ENCODE data around the gene ANK2.

Gene ANK2

DNA sequence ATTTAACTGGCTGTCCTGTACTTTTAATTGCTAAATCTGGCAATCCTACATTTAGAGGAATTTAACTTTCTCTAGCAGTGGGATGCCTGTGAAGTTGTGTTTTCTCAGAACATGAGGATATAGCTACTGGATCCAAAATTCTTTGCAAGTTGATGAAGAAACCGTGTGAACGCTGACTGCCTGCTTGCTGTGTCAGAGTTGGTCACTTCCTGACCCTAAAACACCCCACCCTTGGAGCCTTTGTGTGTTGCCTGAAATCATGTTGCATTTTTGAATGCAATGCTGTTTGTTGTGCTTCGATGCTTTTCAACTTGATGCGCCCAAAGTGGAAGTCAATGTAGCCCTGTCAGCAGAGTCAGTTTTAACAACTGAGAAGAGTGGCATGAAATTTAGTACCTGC is 211.2 kb downstream of the ANK2 start:
- H3K4me3 ChIP-seq (ENCODE audit: low read depth in 1 of 5, low read length in 5 of 5) = no peak overlapping the region
- H3K4me1 ChIP-seq (ENCODE audit: control insufficient read depth in 5 of 5, insufficient read depth in 5 of 5, low read length in 5 of 5) = no peaks in the 10 kb centered on the region
- no peak overlapping the region for H3K27ac ChIP-seq (ENCODE audit: low read depth, low read length)
- no peaks in the 10 kb centered on the region for H3K27me3 ChIP-seq (ENCODE audit: control insufficient read depth in 5 of 5, insufficient read depth in 4 of 5, low read length in 5 of 5)
- no peak overlapping the region for H3K9ac ChIP-seq (ENCODE audit: low read length in 5 of 5)
- H3K36me3 ChIP-seq (ENCODE audit: control insufficient read depth in 5 of 5, insufficient read depth in 5 of 5, low read length in 5 of 5) = peaks cover 0 to 9% (median under 1%) of the 10 kb centered on the region in 5 donors
- H3K9me3 ChIP-seq (ENCODE audit: control insufficient read depth in 5 of 5, low read length in 5 of 5) = no peaks in the 10 kb centered on the region

GRCh38 chr4:113263274-113263673 is 213.8 kb downstream of the ANK2 start:
- Histone ChIP-seq H3K27me3 (ENCODE audit: control insufficient read depth in 5 of 5, insufficient read depth in 4 of 5, low read length in 5 of 5) (no peaks in the 10 kb centered on the region), H3K4me1 (ENCODE audit: control insufficient read depth in 5 of 5, insufficient read depth in 5 of 5, low read length in 5 of 5) (no peaks in the 10 kb centered on the region), H3K36me3 (ENCODE audit: control insufficient read depth in 5 of 5, insufficient read depth in 5 of 5, low read length in 5 of 5) (peaks cover 0 to under 1% (median 0%) of the 10 kb centered on the region in 5 donors), H3K9ac (ENCODE audit: low read length in 5 of 5) (no peak overlapping the region), H3K4me3 (ENCODE audit: low read depth in 1 of 5, low read length in 5 of 5) (no peak overlapping the region), H3K27ac (ENCODE audit: low read depth, low read length) (no peak overlapping the region), H3K9me3 (ENCODE audit: control insufficient read depth in 5 of 5, low read length in 5 of 5) (no peaks in the 10 kb centered on the region)

DNA sequence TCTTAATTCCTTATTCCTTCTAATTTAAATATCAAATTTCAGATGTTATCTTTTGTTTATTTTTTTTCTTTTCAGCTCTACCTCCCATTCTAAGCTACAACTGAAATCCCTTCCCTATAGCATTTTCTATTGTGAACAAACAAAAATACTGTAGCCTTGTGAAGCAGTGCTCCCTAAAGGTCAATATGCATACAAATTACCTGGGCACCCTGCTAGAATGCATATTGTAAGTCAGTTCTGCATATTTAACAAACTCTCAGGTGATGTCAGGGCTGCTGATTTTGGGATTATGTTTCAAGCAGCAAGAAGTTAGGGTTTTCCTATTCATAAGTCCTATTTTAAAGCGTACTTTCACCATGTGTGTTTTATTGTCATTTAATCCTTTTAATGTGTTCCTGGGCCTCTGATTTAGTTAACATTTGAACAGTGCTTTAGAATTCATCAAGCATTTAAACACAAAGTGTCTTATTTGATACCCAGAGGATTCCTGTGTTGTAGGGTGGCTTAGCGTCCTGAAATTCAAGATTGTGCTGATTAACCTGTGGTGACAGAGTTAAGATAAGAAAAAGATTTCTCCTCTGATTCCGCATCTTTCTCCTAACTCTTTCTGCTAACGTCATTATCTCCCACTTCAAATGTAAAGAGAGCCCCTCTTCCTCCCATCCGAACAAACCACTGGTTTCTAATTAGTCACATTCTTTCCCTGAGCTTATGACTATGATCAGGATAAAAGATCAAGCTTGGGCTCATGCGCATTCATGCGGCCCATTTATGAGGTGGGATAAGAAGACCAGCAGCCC is 221.3 kb downstream of the ANK2 start:
- Histone ChIP-seq H3K27ac (ENCODE audit: low read depth, low read length) (no peak overlapping the region), H3K9me3 (ENCODE audit: control insufficient read depth in 5 of 5, low read length in 5 of 5) (no peaks in the 10 kb centered on the region), H3K9ac (ENCODE audit: low read length in 5 of 5) (no peak overlapping the region), H3K36me3 (ENCODE audit: control insufficient read depth in 5 of 5, insufficient read depth in 5 of 5, low read length in 5 of 5) (no peaks in the 10 kb centered on the region), H3K27me3 (ENCODE audit: control insufficient read depth in 5 of 5, insufficient read depth in 4 of 5, low read length in 5 of 5) (no peaks in the 10 kb centered on the region), H3K4me1 (ENCODE audit: control insufficient read depth in 5 of 5, insufficient read depth in 5 of 5, low read length in 5 of 5) (no peaks in the 10 kb centered on the region), H3K4me3 (ENCODE audit: low read depth in 1 of 5, low read length in 5 of 5) (no peak overlapping the region)

GRCh38 chr4:113272523-113272922 is 223.1 kb downstream of the ANK2 start:
- H3K4me1 ChIP-seq (ENCODE audit: control insufficient read depth in 5 of 5, insufficient read depth in 5 of 5, low read length in 5 of 5) = no peaks in the 10 kb centered on the region
- no peaks in the 10 kb centered on the region for H3K36me3 ChIP-seq (ENCODE audit: control insufficient read depth in 5 of 5, insufficient read depth in 5 of 5, low read length in 5 of 5)
- no peaks in the 10 kb centered on the region for H3K27me3 ChIP-seq (ENCODE audit: control insufficient read depth in 5 of 5, insufficient read depth in 4 of 5, low read length in 5 of 5)
- H3K9me3 ChIP-seq (ENCODE audit: control insufficient read depth in 5 of 5, low read length in 5 of 5) = no peaks in the 10 kb centered on the region
- H3K27ac ChIP-seq (ENCODE audit: low read depth, low read length) = no peak overlapping the region
- no peak overlapping the region for H3K4me3 ChIP-seq (ENCODE audit: low read depth in 1 of 5, low read length in 5 of 5)
- H3K9ac ChIP-seq (ENCODE audit: low read length in 5 of 5) = no peak overlapping the region

- Histone ChIP-seq H3K9ac (ENCODE audit: low read length in 5 of 5) (no peak overlapping the region), H3K36me3 (ENCODE audit: control insufficient read depth in 5 of 5, insufficient read depth in 5 of 5, low read length in 5 of 5) (no peaks in the 10 kb centered on the region), H3K27me3 (ENCODE audit: control insufficient read depth in 5 of 5, insufficient read depth in 4 of 5, low read length in 5 of 5) (no peaks in the 10 kb centered on the region), H3K27ac (ENCODE audit: low read depth, low read length) (no peak overlapping the region), H3K4me3 (ENCODE audit: low read depth in 1 of 5, low read length in 5 of 5) (no peak overlapping the region), H3K9me3 (ENCODE audit: control insufficient read depth in 5 of 5, low read length in 5 of 5) (no peaks in the 10 kb centered on the region), H3K4me1 (ENCODE audit: control insufficient read depth in 5 of 5, insufficient read depth in 5 of 5, low read length in 5 of 5) (peaks cover 0 to 3% (median 0%) of the 10 kb centered on the region in 5 donors)
Observed at GRCh38 chr4:113273721-113274220, 224.3 kb downstream of the ANK2 start.

- Histone ChIP-seq H3K4me3 (ENCODE audit: low read depth in 1 of 5, low read length in 5 of 5) (no peak overlapping the region), H3K9ac (ENCODE audit: low read length in 5 of 5) (no peak overlapping the region), H3K4me1 (ENCODE audit: control insufficient read depth in 5 of 5, insufficient read depth in 5 of 5, low read length in 5 of 5) (peaks cover 0 to 3% (median 0%) of the 10 kb centered on the region in 5 donors), H3K27ac (ENCODE audit: low read depth, low read length) (no peak overlapping the region), H3K36me3 (ENCODE audit: control insufficient read depth in 5 of 5, insufficient read depth in 5 of 5, low read length in 5 of 5) (no peaks in the 10 kb centered on the region), H3K27me3 (ENCODE audit: control insufficient read depth in 5 of 5, insufficient read depth in 4 of 5, low read length in 5 of 5) (no peaks in the 10 kb centered on the region), H3K9me3 (ENCODE audit: control insufficient read depth in 5 of 5, low read length in 5 of 5) (no peaks in the 10 kb centered on the region)
Observed at GRCh38 chr4:113276464-113277170, 227.2 kb downstream of the ANK2 start.

- no peak overlapping the region for H3K4me3 ChIP-seq (ENCODE audit: low read depth in 1 of 5, low read length in 5 of 5)
- H3K27ac ChIP-seq (ENCODE audit: low read depth, low read length) = no peak overlapping the region
- no peak overlapping the region for H3K9ac ChIP-seq (ENCODE audit: low read length in 5 of 5)
- no peaks in the 10 kb centered on the region for H3K36me3 ChIP-seq (ENCODE audit: control insufficient read depth in 5 of 5, insufficient read depth in 5 of 5, low read length in 5 of 5)
- peaks cover 0 to 3% (median 0%) of the 10 kb centered on the region in 5 donors for H3K4me1 ChIP-seq (ENCODE audit: control insufficient read depth in 5 of 5, insufficient read depth in 5 of 5, low read length in 5 of 5)
- H3K9me3 ChIP-seq (ENCODE audit: control insufficient read depth in 5 of 5, low read length in 5 of 5) = no peaks in the 10 kb centered on the region
- no peaks in the 10 kb centered on the region for H3K27me3 ChIP-seq (ENCODE audit: control insufficient read depth in 5 of 5, insufficient read depth in 4 of 5, low read length in 5 of 5)
Observed at GRCh38 chr4:113278324-113278934, 229.0 kb downstream of the ANK2 start.

DNA sequence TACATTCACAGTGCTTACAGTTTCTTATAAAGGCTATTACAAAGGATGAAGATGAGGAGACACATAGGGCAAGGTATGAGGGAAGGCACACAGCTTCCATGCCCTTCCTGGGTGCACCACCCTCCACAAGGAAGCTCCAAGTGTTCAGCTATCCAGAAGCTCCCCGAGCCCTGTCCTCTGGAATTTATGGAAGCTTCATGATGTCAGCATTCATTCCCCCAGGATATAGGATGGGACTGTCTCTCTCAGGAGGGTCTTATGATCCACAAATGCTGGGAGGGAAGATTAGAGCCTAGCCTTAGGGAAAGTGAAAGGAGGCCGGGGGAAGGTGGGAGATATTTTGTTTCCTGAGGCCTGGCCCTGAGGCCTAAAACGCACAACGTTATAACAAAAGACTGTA is 236.0 kb downstream of the ANK2 start:
- Histone ChIP-seq H3K9ac (ENCODE audit: low read length in 5 of 5) (no peak overlapping the region), H3K4me3 (ENCODE audit: low read depth in 1 of 5, low read length in 5 of 5) (no peak overlapping the region), H3K27me3 (ENCODE audit: control insufficient read depth in 5 of 5, insufficient read depth in 4 of 5, low read length in 5 of 5) (no peaks in the 10 kb centered on the region), H3K9me3 (ENCODE audit: control insufficient read depth in 5 of 5, low read length in 5 of 5) (no peaks in the 10 kb centered on the region), H3K27ac (ENCODE audit: low read depth, low read length) (no peak overlapping the region), H3K4me1 (ENCODE audit: control insufficient read depth in 5 of 5, insufficient read depth in 5 of 5, low read length in 5 of 5) (no peaks in the 10 kb centered on the region), H3K36me3 (ENCODE audit: control insufficient read depth in 5 of 5, insufficient read depth in 5 of 5, low read length in 5 of 5) (no peaks in the 10 kb centered on the region)

- Histone ChIP-seq H3K9ac (ENCODE audit: low read length in 5 of 5) (no peak overlapping the region), H3K36me3 (ENCODE audit: control insufficient read depth in 5 of 5, insufficient read depth in 5 of 5, low read length in 5 of 5) (no peaks in the 10 kb centered on the region), H3K4me1 (ENCODE audit: control insufficient read depth in 5 of 5, insufficient read depth in 5 of 5, low read length in 5 of 5) (peaks cover 0 to 21% (median 13%) of the 10 kb centered on the region in 5 donors), H3K27me3 (ENCODE audit: control insufficient read depth in 5 of 5, insufficient read depth in 4 of 5, low read length in 5 of 5) (no peaks in the 10 kb centered on the region), H3K4me3 (ENCODE audit: low read depth in 1 of 5, low read length in 5 of 5) (no peak overlapping the region), H3K9me3 (ENCODE audit: control insufficient read depth in 5 of 5, low read length in 5 of 5) (no peaks in the 10 kb centered on the region), H3K27ac (ENCODE audit: low read depth, low read length) (no peak overlapping the region)
Observed at GRCh38 chr4:113288257-113288656, 238.8 kb downstream of the ANK2 start.

DNA sequence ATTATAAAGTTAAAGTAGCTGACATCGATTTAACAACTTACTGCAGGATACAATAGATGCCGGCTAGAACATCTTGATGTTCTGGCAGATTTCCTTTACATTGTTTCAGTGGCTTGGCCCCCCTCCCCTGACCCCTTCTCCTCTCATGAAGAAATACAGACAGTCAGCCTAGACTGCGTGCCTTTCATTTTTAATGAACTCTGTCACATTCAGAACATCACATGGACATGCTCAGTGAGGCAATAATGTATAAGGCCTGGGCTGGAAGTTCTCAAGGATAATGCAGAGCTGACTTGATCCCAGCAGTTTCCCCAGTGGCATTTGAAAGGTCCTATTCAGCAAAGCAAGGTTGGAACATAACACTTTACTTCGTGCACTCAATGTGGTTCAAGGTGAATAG is 239.2 kb downstream of the ANK2 start:
- H3K36me3 ChIP-seq (ENCODE audit: control insufficient read depth in 5 of 5, insufficient read depth in 5 of 5, low read length in 5 of 5) = no peaks in the 10 kb centered on the region
- H3K27me3 ChIP-seq (ENCODE audit: control insufficient read depth in 5 of 5, insufficient read depth in 4 of 5, low read length in 5 of 5) = no peaks in the 10 kb centered on the region
- H3K4me1 ChIP-seq (ENCODE audit: control insufficient read depth in 5 of 5, insufficient read depth in 5 of 5, low read length in 5 of 5) = peaks cover 0 to 24% (median 14%) of the 10 kb centered on the region in 5 donors
- no peak overlapping the region for H3K27ac ChIP-seq (ENCODE audit: low read depth, low read length)
- H3K9me3 ChIP-seq (ENCODE audit: control insufficient read depth in 5 of 5, low read length in 5 of 5) = no peaks in the 10 kb centered on the region
- no peak overlapping the region for H3K4me3 ChIP-seq (ENCODE audit: low read depth in 1 of 5, low read length in 5 of 5)
- no peak overlapping the region for H3K9ac ChIP-seq (ENCODE audit: low read length in 5 of 5)

Measured in subcutaneous abdominal adipose tissue (tissue), 5 donors.